GM19328 (cell line): ENCODE data around the gene ZC3H7B.
A peak's percentile ranks its signal among the peaks of the same experiment; 100 is the strongest.
"Not testable (repeated sequence)": the region's sequence is repeated elsewhere in the genome, so short reads cannot be mapped to it uniquely, and the experiment has no call there.

Source experiments
- ATAC-seq: cut with Tn5 transposase; IDR thresholded peaks from one replicate; pipeline ENCODE4 v1.9.1; 2021; ENCODE audit warnings: mild to moderate bottlenecking, moderate library complexity; ENCODE audit not compliant: unreplicated experiment

ZC3H7B gene, protein sequence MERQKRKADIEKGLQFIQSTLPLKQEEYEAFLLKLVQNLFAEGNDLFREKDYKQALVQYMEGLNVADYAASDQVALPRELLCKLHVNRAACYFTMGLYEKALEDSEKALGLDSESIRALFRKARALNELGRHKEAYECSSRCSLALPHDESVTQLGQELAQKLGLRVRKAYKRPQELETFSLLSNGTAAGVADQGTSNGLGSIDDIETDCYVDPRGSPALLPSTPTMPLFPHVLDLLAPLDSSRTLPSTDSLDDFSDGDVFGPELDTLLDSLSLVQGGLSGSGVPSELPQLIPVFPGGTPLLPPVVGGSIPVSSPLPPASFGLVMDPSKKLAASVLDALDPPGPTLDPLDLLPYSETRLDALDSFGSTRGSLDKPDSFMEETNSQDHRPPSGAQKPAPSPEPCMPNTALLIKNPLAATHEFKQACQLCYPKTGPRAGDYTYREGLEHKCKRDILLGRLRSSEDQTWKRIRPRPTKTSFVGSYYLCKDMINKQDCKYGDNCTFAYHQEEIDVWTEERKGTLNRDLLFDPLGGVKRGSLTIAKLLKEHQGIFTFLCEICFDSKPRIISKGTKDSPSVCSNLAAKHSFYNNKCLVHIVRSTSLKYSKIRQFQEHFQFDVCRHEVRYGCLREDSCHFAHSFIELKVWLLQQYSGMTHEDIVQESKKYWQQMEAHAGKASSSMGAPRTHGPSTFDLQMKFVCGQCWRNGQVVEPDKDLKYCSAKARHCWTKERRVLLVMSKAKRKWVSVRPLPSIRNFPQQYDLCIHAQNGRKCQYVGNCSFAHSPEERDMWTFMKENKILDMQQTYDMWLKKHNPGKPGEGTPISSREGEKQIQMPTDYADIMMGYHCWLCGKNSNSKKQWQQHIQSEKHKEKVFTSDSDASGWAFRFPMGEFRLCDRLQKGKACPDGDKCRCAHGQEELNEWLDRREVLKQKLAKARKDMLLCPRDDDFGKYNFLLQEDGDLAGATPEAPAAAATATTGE

GRCh38 chr22:41301085-41302020 lies at the start of gene ZC3H7B:
Gene ZC3H7B (plus strand): TSS chr22:41301525. CDS start chr22:41320661, 19,136 bp downstream.
- peak; percentile 77 for ATAC-seq

GRCh38 chr22:41252365-41252764 lies 49.0 kb upstream of the ZC3H7B start:
- no peak for ATAC-seq

DNA sequence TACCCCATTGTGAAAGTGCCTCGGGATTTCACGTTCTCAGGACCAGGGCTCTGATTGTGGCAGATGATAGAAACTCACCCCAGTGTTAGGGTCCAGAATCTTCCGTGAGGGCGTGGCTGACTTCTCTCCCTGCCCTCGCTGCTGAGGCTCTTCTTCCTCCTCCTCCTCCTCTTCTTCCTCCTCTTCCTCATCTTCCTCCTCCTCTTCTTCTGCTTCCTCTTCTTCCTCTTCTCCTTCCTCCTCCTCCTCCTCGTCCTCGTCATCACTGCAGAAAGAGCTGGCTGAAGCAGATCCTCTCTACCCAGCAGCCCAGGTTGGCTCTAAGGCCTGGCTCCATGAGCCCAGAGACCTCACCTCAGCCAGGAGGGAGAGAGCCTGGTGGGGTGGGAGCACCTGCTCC lies 47.1 kb upstream of the ZC3H7B start:
- no peak for ATAC-seq

DNA sequence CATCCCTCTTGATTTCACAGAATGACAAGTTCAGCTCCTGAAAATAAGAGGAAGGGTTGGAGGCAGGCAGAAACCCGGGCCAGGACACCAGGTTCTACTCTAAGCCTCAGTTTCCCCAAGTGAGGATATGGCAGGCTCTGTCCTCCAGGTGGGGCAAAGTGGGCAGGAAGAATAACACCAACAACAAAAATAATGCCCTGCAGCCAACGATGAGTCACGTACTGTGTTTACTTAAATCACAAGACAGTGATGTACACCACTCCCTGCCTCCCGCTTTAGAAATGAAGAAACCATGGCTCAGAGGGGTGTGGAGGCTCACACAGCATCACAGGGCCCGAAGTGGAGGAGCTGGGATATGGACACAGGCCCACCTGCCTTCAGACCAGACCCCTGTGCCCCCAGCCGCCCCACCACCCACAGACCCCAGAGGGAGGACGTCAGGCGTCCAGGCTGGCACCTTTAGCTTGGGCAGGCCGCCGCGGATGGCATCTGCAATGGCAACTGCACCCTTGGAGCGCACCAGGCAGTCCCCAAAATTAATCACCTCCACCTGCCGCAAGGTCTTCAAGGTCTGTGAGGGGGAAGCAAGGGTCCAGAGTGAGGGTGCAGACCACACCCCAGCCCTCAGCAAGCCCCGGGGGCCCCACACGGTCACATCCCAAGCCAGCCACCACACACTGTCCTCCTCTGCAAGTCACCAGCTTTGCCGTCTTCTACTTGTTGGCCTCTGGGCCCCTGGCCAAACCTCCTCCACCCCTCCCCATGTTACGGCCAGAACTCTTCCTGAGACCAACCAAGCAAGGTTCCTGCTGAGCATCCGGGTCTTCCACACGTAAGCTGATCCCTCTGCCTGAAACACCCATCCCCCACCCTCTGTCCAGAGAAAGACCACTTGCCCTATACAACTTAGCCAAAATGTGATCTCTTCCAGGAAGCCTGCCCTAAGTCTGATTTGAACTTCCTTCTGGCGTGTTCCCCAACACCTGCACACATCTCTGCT lies 44.8 kb upstream of the ZC3H7B start:
- no peak for ATAC-seq

DNA sequence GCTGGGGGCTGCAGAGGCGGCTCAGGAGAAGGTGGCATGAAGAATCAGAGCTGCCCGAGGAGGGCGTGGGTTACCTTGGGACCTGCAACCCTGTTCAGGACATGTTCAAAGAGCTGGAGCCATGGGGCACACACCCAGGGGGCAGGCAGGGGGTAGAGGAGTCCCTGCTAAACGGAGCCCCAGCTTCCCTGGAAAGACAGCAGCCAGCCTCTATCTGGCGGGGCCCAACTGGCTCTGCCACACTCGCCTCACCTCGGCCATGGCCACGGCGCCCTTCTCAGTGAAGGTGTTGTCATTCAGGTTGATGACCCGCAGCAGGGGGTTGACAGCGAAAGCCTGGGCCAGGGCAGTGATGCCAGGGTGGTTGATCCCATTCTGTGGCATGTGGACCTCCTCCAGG lies 43.6 kb upstream of the ZC3H7B start:
- no peak for ATAC-seq

GRCh38 chr22:41259756-41260155 lies 41.6 kb upstream of the ZC3H7B start:
- ATAC-seq, result not testable (repeated sequence)

DNA sequence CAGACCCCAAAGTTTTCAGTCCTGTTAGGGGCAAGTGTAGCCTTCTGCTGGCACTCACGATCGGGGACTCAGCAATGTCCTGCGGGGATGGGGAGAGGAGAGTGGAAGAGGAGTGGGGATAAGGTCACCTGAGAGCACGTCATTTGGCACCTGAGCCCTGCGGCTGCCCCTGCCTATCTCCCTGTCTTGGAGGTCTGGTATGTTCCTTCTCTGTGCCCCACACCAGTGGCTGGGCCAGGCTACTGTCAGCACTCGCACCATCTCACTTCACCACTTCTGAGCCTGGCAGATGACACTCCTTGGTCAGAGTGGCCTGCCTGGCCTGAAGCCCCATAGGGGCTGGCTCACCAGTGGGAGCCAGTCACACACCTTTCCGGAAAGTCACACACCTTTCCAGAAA lies 40.5 kb upstream of the ZC3H7B start:
- no peak for ATAC-seq

DNA sequence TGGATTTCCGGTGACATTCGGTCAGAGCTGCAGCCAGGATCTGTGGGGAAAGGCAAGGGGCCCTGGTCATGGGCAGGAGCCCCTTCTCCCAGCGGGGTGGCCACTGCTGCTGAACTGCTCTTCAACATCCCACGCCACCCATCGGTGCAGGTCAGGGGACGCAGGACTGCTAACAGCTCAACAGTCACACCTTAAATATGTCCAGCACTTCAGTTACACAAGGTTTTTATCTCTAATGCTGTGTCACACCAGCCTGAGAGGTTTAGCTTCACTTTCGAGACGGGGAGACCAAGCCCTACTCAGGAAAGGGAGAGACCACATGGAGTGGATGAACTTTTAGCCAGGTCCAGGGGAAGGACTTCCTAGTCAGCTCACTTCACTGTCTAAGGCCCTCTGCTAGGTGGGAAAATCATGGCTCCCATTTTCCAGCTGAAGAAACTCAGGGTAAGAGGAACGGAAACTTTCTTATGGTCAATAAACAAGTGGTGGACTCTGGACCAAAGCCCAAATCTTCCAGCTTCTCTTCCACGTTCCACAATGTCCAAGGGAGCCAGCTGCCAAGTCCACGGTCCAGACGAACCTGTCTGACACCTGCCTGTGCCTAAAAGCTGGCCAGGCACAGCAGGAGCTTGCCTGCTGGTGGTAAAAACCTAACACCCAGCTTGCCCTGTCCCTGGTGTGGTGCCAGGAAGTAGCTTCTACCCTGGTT lies 39.6 kb upstream of the ZC3H7B start:
- ATAC-seq, result no peak

- no peak for ATAC-seq
These were observed 39.0 kb upstream of the ZC3H7B start for GRCh38 chr22:41262250-41262765.

DNA sequence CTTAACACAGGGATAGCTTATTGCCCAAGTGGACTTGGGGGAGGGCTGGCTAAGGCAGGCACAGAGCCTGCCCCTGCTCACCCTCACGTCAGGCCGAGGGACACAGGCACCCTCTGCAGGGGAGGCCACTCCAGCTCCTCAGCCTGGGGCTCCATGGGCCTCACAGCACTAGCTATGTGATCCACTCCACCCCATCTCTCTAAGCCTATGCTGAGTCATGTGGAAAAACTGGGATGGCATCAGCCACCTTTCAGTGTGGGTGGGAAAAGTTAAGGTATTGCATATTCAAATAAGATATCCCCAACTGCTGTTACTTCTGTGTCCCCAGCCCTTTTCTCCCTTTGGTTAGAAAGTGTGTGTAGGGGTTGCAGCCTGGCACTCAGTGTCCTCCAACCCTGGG lies 37.6 kb upstream of the ZC3H7B start:
- ATAC-seq, result no peak

DNA sequence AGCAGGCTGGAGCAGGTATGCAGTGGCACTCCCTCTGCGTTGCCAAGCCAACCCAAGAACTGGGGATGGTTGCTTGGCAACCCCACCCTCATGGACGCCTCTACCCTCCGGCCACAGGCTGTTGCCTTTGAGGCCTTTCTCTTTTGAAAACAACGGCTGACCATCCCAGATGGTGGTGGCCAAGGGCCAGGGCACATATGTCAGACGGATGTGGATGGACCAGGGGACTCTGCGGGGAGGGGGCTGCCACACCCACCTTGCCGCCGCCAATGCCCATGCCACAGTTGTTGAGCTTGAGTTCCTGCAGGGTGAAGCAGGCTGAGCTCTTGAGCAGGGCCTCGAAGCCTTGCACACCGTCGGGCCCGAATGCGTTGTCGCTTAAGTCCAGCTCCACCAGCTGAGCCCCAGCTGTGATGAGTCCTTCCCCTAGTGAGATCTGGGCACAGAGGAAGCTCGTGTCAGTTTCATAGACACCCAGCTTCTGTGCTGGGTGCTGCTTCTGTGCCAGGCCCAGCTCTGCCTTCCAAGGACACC lies 36.9 kb upstream of the ZC3H7B start:
- no peak for ATAC-seq

DNA sequence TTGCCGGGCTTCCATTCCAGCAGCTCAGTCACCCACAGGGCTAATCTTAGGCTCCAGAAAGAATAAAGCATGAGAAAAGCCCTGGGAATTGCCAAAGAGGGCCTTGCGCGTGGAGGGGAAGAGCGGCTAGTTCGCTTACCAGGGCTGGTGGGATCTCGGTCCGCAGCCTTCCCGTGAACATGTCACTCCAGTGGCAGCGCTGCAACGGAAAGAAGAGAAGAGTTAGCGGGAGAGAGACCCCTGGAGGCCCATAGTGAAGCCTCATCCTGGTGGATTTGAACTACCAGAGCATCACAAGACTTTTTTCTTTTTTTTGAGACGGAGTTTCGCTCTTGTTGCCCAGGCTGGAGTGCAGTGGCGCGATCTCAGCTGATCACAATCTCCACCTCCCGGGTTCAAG lies 33.4 kb upstream of the ZC3H7B start:
- ATAC-seq, result no peak

DNA sequence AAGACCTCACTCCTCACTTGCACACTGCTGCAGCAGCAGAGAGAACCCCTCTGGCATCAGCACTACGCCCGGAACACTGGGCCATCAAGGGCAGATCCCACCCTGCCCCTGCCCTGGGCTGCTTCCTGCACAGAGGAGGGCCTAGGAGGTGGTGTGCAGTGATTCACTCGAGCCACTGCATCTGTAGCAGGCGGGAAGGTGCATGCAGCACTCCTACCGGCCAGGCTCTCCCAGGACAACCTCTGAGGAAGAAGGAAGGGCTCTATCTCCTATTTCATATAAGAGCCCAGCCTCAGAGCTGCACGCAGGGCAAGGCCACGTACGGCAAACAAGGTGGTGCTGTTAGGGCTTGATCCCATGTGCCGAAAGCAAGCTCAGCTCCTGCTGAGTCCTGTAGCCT lies 29.5 kb upstream of the ZC3H7B start:
- ATAC-seq, result no peak

- no peak for ATAC-seq
These were observed 28.2 kb upstream of the ZC3H7B start for GRCh38 chr22:41273128-41273527.

DNA sequence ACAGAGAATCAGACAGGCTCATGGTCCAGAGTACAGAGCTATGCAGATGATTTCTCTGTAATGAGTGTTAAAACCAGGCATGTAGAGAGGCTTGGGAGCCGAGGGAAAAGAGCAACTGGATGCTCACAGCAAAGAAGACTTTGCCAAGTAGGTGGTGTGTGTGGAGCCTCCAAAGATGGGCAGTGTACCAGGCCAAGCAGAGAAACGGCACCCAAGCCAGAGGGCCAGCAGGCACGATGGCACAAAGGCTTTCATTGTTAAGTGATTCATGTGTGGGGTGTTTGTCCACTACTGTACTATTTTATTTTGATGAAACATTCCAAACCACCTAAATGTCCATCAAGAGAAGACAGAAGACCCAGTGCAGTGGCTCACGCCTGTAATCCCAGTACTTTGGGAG lies 26.5 kb upstream of the ZC3H7B start:
- no peak for ATAC-seq

GRCh38 chr22:41280065-41280464 lies 21.3 kb upstream of the ZC3H7B start:
- no peak for ATAC-seq

DNA sequence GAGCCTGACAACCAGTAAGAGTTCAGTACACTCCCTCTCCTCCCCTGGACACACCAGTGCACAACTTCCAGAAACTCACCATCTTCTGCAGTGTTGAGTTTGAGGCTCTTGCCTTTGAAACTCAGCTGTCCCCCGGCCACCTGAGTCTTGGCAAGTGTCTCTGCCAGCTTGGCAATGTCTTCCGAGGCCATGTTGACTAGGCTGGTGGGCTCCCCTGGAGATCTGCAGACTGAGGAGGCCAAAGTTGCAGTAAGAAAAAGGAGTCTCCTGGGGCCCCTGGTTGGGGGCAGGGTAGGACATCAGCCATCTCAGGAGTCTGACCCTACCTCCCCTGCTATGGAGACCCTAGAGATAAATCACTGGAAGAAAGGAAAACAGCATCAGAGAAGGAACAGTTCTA lies 20.5 kb upstream of the ZC3H7B start:
- no peak for ATAC-seq

- ATAC-seq, result no peak
These were observed 16.9 kb upstream of the ZC3H7B start for GRCh38 chr22:41284465-41284864.
